DMS 273 (cell line): ENCODE measurements around the gene MPP4.

Experiments
- DNase-seq: peaks from one replicate; lab custom pipeline; 2025; ENCODE audit not compliant: unreplicated experiment; lab: John Stamatoyannopoulos, UW

MPP4 gene

DNA sequence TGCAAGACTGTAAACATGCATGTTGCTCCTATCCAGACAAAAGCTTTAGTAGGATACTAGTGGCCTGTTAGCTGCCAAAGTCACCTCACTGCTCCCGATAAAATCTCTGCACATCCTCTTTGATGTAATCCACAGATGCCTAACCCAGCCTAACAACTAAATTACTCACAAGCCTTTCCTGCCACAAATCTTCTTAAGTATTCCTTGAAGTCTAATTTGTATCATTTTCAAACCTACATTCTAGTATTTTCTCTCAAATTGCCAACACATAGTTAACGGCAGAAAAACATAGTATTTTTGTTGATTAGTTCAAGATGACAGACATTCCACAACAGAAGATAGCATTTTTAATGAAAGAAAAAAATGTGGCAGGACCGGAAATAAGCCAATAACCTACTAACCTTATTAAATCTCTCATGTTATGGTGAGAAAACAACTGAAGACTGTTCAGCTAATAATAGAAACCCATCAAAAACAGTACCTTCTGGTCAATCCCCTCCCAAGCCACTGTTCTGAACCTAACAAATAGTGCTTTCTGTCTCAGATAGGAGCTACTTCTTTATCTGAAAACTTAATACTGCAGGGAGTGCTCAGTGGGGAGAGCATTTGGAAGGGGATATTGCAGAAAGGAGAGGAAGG is at the start of gene MPP4:
TSS of gene MPP4 (minus strand) at position 57 of the 639 bp plus-strand sequence. CDS start 4,690 bp downstream, outside the sequence.
- no peak for DNase-seq

- DNase-seq: no peak
Observed at GRCh38 chr2:201746551-201746950, 48.1 kb upstream of the MPP4 start.

DNA sequence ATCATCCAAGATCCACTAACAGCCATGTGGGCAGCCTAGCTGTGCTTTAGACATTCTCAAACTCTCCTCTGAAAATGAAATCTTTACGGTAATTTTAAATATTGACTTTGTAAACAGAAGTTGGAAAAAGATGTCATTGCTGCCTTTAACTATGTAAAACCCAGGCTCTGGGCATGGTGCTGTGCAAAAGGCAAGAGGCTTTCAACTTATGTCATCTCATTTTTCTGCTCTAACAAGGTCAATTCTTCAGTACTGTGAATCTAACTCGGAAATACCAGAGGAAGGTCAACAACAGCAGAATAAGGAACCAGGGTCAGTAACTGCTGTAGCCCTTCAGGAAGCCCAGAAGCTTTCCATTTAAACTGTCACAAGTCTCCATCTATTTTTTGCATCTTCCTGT is 37.0 kb upstream of the MPP4 start:
- DNase-seq: no peak

DNA sequence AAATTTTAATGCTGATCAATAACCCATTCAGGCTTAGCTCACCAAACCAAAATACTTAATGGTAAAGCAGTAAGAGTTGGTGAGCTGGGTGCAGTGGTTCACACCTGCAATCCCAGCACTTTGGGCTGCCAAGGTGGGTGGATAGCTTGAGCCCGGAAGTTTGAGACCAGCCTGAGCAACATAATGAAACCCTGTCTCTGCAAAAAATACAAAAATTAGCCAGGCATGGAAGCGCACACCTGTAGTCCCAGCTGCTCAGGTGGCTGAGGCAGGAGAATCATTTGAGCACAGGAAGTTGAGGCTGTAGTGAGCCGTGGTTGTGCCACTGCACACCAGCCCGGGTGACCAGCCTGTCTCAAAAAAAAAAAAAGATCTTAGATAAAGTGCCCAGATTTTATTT is 35.7 kb upstream of the MPP4 start:
- no peak for DNase-seq

DNA sequence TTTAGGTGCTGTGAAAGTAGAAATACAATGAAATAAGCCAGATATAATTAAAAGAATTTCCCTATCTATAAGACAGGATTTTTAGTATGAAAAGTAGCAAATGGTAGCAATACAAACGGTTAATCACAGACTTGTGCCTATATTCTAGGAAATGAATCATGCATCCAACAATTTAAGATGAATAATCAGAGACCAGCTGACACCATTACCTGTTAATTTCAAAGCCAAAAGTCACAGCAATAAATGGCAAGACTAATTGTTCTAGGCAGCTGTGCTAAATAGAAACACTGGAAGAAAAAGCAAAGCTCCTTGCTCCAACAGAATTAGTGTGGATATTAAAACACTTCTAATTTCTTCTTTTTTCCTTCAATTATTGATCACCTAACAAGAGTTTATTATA is 35.1 kb upstream of the MPP4 start:
- DNase-seq: no peak

DNA sequence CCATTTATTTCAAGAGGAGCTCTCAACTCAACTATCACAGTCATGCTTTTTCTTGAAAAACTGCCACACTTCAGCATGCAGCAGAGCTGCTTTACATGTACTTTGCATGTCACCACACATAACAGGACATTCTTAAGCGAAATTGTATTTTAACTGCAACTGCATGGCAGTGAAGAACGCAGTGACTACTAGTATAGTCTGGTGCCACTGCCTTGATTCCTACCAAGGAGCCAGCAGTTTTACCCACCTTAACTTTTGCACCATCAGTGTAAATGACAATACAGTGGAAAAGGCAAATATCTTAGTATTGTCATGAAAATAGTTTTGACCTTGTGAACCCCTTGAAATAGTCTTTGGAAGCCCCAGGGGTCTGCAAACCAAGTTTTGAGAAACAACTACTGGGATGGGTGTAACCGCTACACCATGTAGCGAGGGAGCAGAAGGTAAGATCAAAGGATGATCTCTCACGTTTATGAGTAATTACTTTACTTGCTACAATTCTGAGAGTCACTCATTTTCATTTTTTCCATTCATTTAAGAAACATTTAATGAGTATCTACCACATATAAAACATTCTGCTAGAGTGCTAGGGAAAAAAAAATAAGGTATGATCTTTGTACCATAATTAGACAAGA is 32.3 kb upstream of the MPP4 start:
- no peak for DNase-seq

DNA sequence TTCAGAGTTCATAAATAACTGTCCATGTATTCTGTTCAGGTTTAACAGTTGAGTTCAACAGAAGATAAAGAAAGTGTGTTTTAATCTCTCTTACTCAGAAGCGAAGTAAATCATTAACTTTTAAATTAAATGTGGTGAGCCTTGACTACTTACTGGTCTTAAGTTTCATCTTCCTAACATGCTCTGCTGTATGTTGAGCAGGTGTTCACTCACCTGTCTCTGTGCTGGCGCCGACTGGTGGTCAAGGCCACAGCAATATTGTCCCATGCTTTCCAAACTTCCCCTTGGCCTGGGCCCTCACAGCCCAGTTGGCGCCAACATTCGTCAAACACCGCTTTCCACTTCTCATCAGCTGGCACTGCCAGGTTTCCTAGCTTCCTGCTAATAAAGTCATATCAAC is 17.0 kb upstream of the MPP4 start:
- DNase-seq: no peak

DNA sequence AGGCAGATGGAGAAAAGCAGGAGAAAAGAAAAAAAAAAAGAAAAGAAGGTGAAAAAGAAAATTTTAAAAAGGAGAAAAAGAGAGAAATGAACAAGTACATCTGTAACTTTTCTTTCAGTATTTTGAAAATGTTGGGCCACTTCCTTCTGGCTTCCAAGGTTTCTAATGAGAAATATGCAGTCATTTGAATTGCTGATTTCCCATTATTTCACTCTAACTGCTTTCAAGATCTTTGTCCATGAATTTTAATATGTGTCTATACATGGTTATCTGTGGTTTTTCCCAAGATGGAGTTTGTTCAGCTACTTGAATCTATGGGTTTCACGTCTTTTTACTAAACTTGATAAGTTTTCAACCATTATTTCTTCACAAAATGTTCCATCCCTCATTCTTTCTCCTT is 14.3 kb upstream of the MPP4 start:
- DNase-seq: no peak

DNA sequence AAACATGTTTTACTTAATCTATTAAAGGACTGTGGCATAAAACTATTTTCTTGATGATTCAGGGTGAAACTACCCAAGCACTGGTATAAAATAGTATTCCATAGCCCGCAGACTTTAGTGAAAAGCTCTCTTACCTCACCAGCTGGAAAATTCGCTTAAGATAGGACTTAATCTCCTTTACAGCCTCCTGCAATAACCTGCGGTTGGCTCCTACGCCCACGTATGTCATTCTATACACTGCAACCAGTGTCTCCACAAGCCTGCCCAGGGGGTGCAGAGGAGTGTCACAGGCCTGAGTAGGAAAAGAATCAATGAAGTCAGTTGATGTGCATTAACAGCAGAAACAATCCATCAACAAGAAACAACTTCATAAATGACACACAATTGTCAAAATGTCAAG is 11.3 kb upstream of the MPP4 start:
- no peak for DNase-seq

GRCh38 chr2:201709049-201709448 is 10.6 kb upstream of the MPP4 start:
- no peak for DNase-seq

- peak; percentile 8 for DNase-seq
Observed at GRCh38 chr2:201707753-201708152, 9.3 kb upstream of the MPP4 start.

DNA sequence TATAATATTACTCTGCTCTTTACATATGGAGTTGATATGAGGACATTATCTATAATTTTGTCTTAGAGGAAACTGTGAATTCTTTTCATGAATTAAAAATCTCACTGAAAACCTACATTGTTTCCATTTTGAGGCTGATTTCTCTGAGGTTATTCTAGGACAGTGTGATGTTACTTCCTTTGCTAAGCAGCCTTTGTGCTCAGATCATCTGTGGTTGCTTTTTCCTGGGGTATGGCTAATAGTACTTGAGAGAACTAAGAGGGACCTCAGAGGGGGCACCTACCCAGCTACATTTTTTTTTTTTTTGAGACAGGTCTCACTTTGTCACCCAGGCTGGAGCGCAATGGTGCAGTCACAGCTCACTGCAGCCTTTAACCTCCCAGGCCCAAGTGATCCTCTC is 8.7 kb upstream of the MPP4 start:
- DNase-seq: no peak

DNA sequence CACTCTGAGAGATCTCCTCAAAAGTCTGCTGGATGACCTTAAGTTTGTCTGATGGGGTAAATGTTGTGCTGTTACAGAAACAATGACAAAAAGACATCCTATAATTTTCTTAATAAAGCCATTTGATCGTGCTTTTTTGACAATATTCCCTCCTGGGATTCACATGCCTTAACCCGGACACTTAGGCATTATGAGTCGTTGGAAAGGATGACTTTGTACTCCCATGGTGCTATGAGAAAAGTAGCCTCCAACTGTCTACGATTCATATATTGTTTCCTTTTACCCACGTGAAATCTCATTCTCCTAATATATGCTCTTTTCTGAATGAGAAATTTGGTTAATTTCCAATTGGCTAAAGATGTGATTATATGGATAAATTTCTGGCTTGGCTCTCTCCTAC is 6.1 kb upstream of the MPP4 start:
- DNase-seq: no peak

GRCh38 chr2:201701646-201702045 is 3.2 kb upstream of the MPP4 start:
- DNase-seq: peak; percentile 21

DNA sequence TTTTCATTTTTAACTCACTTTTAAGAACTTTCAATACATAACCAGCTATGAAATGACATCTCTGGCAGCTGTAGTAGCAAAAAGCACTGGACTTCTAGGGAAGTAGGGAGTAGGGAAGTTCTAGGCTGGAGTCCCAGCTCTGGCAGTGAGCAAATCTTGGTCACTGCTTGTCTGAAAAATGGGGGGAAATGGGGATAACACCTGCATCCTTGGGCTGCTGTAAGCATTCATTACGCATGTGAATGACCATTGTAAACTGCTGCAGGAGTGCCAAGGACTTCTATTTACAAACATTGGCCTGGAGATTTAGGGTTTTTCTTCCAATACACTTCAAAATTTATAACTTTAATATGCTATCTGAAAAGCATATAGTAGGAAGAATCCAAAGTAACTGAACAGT is 972 bp upstream of the MPP4 start:
- DNase-seq: no peak

DNA sequence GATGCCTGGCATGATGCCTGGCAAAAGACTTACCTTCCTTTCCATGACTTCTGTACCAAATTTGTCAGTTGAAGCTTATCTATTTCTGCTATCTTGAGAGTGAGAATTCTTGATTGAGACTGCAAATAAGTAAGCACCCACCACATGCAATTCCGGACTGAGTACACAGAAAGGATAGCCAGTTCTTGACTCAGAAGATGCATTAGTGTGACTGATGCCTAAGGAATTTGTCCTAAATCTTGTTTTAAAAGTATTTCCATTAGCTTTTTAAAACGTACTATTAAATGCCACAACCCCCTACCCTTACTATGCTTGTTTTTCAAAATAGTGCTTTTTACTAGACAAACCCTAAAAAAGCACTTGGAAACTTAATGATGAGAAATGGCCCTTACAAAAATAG is 545 bp downstream of the MPP4 start:
- DNase-seq: no peak

GRCh38 chr2:201696151-201696659 is 2.2 kb downstream of the MPP4 start:
- DNase-seq: no peak

DNA sequence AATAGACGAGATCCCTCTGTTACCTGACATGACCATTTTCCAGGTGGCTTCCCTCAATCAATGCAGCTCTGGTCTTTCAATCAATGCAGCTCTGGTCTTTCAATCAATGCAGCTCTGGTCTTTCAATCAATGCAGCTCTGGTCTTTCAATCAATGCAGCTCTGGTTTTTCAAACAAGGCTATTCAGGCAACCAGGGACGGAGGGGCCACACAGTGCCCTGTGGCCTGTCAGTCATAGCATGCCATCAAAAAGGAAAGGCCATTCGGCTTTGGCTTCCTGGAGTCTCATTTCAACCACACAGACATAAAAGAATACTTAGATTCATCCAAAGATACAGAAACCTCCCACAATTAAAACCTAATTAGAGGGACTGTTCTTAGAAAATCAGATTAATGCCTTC is 13.3 kb downstream of the MPP4 start:
- DNase-seq: no peak

GRCh38 chr2:201680743-201681142 is 17.7 kb downstream of the MPP4 start:
- DNase-seq: peak; percentile 40

DNA sequence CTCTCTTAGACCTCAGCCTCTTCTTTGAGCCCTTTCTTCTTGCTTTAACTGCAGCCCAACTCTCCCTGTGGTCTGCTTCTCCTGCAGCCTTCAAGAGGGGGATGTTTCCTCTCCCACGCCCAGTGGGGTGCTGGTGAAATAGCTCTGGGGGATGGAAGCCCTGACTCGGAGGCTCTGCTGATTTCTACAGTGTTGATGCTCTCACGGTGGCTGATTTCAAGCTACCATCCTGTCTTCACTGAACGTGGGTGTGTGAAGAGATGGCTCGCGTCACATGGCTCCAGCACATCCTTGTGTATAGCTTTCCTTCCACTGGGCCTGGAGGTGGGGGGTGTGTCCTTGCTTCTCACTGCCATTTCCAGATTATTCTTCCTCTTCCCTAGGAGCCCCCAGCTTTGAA is 20.0 kb downstream of the MPP4 start:
- DNase-seq: no peak

DNA sequence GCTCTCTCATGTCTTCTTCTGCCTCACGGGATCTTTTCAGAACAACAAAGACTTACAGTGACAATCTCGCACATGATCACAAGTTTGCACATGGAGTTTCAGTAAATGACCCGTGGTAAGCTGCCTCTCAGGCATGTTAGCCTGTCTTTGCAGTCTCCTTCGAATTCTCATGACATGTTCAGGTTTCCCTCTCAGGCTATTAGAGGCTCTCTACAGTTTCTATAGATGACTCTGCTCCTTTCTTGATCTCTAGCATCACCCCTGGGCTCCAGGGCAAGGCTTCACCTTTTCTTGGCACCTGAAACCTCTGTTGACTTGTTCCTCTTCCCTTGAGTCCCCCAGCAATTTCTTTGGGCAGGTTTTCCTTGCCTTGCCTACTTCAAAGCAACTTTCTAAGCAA is 23.0 kb downstream of the MPP4 start:
- DNase-seq: no peak

- no peak for DNase-seq
Observed at GRCh38 chr2:201674794-201675193, 23.6 kb downstream of the MPP4 start.

DNA sequence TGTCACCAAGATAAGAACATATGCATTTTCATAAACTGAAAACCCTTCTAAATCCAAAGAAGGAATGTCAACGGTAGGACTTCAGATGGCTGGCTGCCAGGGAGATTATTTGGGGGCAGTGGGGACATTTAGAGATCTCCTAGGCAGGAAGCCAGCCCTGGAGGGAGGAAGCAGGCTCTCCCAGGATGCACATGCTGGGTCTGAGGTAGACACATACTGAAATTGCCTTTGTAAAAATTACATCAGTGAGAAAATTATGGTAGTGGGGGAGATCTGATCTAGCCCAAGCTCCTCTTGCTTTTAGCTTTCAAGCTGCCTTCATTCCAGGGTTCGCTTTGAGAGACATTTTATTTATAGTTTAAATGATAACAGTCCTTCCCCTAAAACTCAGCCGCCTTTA is 24.1 kb downstream of the MPP4 start:
- DNase-seq: no peak
